ENCODE measurements around the gene MEPE. TPM values are rescaled to one million over a fixed set of nuclear protein-coding genes. Genes with fewer than 3 reads are reported as not detected.
A peak's percentile ranks its signal among the peaks of the same experiment; 100 is the strongest.

The MEPE gene
- total RNA-seq, 1 experiment from 2014 or later, result not detected

- RAD21 ChIA-PET (ENCODE audit: low non-redundant PET in 1 of 2, low total read pairs in 2 of 2, uncharacterized antibody in 2 of 2, unreplicated experiment in 2 of 2), result no interaction called here
- POLR2A ChIA-PET, result no interaction called here
- TF ChIP-seq POLR2AphosphoS5 (IDR thresholded peaks at IDR 0.05; ENCODE audit: low read depth, low read length), result no peak
- Histone ChIP-seq H3K9ac (ENCODE audit: low read length) (no peak overlapping the region), H2AFZ (ENCODE audit: low read depth, low read length, poor library complexity, severe bottlenecking) (no peak overlapping the region), H3K27ac (ENCODE audit: low read depth, low read length) (no peak overlapping the region), H3K9me2 (ENCODE audit: insufficient read depth) (no peaks in the 10 kb centered on the region), H3K4me2 (ENCODE audit: low read length) (no peak overlapping the region), H4K20me1 (ENCODE audit: insufficient read depth) (no peaks in the 10 kb centered on the region), H3K27me3 (ENCODE audit: insufficient read depth, low read length) (no peaks in the 10 kb centered on the region), H3K4me1 (ENCODE audit: control insufficient read depth in 1 of 2, insufficient read depth in 2 of 2, low read length in 2 of 2) (no peaks in the 10 kb centered on the region), H3K4me3 (replicated peaks in 1 of 2; ENCODE audit: low read depth in 1 of 2, low read length in 2 of 2) (no peak overlapping the region), H3K36me3 (ENCODE audit: control insufficient read depth in 1 of 2, insufficient read depth in 2 of 2, low read length in 2 of 2) (no peaks in the 10 kb centered on the region), H3K9me3 (ENCODE audit: control insufficient read depth in 1 of 2, insufficient read depth in 1 of 2, low read depth in 1 of 2, low read length in 2 of 2) (no peaks in the 10 kb centered on the region), H3K79me2 (ENCODE audit: insufficient read depth, low read length) (no peaks in the 10 kb centered on the region)
- no TSS peak for BruUV-seq (replicated peaks)
- ATAC-seq (no peak), DNase-seq (ENCODE audit: low read depth, low spot score) (no peak)
- intact Hi-C loops (cut with micrococcal nuclease), result no loop called here
- CTCF ChIA-PET, result no interaction called here
Measured at GRCh38 chr4:87811977-87812376, 20.8 kb upstream of the MEPE start.

GRCh38 chr4:87819281-87819919 is 13.4 kb upstream of the MEPE start:
- no peak for TF ChIP-seq CEBPB (IDR thresholded peaks at IDR 0.05; ENCODE audit: low read depth)
- TF ChIP-seq ATF3 (IDR thresholded peaks at IDR 0.05), result no peak
- TF ChIP-seq POLR2A (IDR thresholded peaks at IDR 0.05; ENCODE audit: borderline replicate concordance, extremely low read depth, insufficient read depth, insufficient read length), result no peak
- TF ChIP-seq CBX3 (IDR thresholded peaks at IDR 0.05; ENCODE audit: low read depth), result no peak
- peak; percentile 18; the same call in 1 of the 2 replicates for TF ChIP-seq FOSL1 (IDR thresholded peaks at IDR 0.05; ENCODE audit: low read depth)
- no peak for TF ChIP-seq POLR2AphosphoS5 (IDR thresholded peaks at IDR 0.05; ENCODE audit: low read depth, low read length)
- H3K4me3 ChIP-seq (replicated peaks in 1 of 2; ENCODE audit: low read depth in 1 of 2, low read length in 2 of 2), result no peak overlapping the region
- DNase-seq (ENCODE audit: low read depth, low spot score) (no peak), ATAC-seq (peak; percentile 59; the same call in 1 of the 2 replicates)
- BruUV-seq (replicated peaks), result no TSS peak
- H3K9ac ChIP-seq (ENCODE audit: low read length), result peak overlapping the region; percentile 17; the same call in 1 of the 2 replicates
- no peaks in the 10 kb centered on the region for H4K20me1 ChIP-seq (ENCODE audit: insufficient read depth)
- ChIA-PET POLR2A (no interaction called here), CTCF (no interaction called here), RAD21 (ENCODE audit: low non-redundant PET in 1 of 2, low total read pairs in 2 of 2, uncharacterized antibody in 2 of 2, unreplicated experiment in 2 of 2) (no interaction called here)
- H3K4me1 ChIP-seq (ENCODE audit: control insufficient read depth in 1 of 2, insufficient read depth in 2 of 2, low read length in 2 of 2), result peaks cover 4 to 12% of the 10 kb centered on the region in 2 experiments; a peak in 3 of 4 replicates
- no peaks in the 10 kb centered on the region for H3K9me2 ChIP-seq (ENCODE audit: insufficient read depth)
- no peak overlapping the region for H3K27ac ChIP-seq (ENCODE audit: low read depth, low read length)
- no peaks in the 10 kb centered on the region for H3K9me3 ChIP-seq (ENCODE audit: control insufficient read depth in 1 of 2, insufficient read depth in 1 of 2, low read depth in 1 of 2, low read length in 2 of 2)
- peak overlapping the region; percentile 46 for H3K4me2 ChIP-seq (ENCODE audit: low read length)
- H2AFZ ChIP-seq (ENCODE audit: low read depth, low read length, poor library complexity, severe bottlenecking), result peak overlapping the region; percentile 68
- intact Hi-C loops (cut with micrococcal nuclease), result no loop called here
- no peaks in the 10 kb centered on the region for H3K79me2 ChIP-seq (ENCODE audit: insufficient read depth, low read length)
- H3K27me3 ChIP-seq (ENCODE audit: insufficient read depth, low read length), result no peaks in the 10 kb centered on the region
- H3K36me3 ChIP-seq (ENCODE audit: control insufficient read depth in 1 of 2, insufficient read depth in 2 of 2, low read length in 2 of 2), result no peaks in the 10 kb centered on the region
